Measurements from ENCODE around the gene TMEM54. TPM values are rescaled to one million over a fixed set of nuclear protein-coding genes. Genes with fewer than 3 reads are reported as not detected.
A peak's percentile ranks its signal among the peaks of the same experiment; 100 is the strongest.

The TMEM54 gene
- total and polyA plus RNA-seq, 2 of the 13 experiments (the other 11 are each of a cell fraction or from before 2014, with no cell fraction given) = 2.5 to 2.9 TPM

DNA sequence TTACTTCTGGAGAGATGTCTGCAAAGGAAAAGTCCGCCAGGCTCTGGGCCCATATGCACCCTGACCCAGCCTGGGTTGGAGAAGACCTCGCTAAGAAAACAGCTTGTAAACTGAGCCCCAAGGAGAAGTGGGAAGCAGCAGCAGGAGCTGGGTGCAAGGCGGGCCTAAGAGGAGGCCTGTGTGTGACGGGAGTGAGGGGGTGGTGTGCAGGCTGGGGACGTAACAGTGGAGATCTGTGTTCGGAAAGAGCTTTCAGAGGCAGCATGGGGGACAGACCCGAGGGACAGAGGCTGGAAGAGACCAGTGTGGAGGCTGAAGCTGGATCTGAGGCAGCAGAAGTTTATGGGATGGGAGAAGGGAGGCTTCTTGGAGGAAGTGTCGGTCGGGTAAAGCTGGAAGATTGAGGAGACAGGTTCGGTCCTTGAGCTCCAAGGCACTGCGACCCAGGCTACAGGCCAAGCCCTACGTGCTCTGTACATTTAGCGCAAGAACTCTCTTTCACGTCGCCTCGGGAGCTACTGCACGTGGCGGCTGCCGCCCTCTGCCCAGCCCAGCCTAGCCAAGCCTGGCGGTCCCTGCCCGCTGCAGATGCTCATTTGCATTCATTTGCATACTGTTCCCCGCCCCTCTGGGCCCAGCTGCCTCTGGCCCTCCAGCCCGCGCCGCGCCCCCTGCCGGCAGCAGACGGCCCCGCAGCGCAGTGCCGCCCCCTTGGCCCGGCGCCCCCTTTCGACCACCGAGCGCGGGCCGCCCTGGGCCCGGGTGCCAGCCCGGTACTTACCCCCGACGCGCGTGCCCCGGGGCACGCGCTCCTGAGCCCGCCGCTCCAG lies 8.6 kb downstream of the TMEM54 start (continued):
- TF ChIP-seq, protein P1, sequence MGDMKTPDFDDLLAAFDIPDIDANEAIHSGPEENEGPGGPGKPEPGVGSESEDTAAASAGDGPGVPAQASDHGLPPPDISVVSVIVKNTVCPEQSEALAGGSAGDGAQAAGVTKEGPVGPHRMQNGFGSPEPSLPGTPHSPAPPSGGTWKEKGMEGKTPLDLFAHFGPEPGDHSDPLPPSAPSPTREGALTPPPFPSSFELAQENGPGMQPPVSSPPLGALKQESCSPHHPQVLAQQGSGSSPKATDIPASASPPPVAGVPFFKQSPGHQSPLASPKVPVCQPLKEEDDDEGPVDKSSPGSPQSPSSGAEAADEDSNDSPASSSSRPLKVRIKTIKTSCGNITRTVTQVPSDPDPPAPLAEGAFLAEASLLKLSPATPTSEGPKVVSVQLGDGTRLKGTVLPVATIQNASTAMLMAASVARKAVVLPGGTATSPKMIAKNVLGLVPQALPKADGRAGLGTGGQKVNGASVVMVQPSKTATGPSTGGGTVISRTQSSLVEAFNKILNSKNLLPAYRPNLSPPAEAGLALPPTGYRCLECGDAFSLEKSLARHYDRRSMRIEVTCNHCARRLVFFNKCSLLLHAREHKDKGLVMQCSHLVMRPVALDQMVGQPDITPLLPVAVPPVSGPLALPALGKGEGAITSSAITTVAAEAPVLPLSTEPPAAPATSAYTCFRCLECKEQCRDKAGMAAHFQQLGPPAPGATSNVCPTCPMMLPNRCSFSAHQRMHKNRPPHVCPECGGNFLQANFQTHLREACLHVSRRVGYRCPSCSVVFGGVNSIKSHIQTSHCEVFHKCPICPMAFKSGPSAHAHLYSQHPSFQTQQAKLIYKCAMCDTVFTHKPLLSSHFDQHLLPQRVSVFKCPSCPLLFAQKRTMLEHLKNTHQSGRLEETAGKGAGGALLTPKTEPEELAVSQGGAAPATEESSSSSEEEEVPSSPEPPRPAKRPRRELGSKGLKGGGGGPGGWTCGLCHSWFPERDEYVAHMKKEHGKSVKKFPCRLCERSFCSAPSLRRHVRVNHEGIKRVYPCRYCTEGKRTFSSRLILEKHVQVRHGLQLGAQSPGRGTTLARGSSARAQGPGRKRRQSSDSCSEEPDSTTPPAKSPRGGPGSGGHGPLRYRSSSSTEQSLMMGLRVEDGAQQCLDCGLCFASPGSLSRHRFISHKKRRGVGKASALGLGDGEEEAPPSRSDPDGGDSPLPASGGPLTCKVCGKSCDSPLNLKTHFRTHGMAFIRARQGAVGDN (CRISPR knock-in tag; IDR thresholded peaks at IDR 0.05) = peak; percentile 28; the same call in 1 of the 2 replicates
- TF ChIP-seq ZNF841 (CRISPR knock-in tag; IDR thresholded peaks at IDR 0.05; ENCODE audit: borderline replicate concordance) (no peak), ZC3H4 (CRISPR knock-in tag; IDR thresholded peaks at IDR 0.05; ENCODE audit: borderline replicate concordance) (no peak), ZNF556 (CRISPR knock-in tag; IDR thresholded peaks at IDR 0.05; ENCODE audit: borderline replicate concordance) (no peak), BRD4 (CRISPR knock-in tag; IDR thresholded peaks at IDR 0.05) (no peak), ZSCAN22 (CRISPR knock-in tag; IDR thresholded peaks at IDR 0.05) (no peak), HNF4G (IDR thresholded peaks at IDR 0.05; ENCODE audit: borderline replicate concordance, low read depth, low read length) (no peak), HNF4G (CRISPR knock-in tag; IDR thresholded peaks at IDR 0.05; ENCODE audit: borderline replicate concordance, low read depth) (no peak), ZNF34 (CRISPR knock-in tag; IDR thresholded peaks at IDR 0.05; ENCODE audit: borderline replicate concordance) (no peak), ZSCAN21 (CRISPR knock-in tag; IDR thresholded peaks at IDR 0.05; ENCODE audit: borderline replicate concordance) (no peak), ZSCAN31 (CRISPR knock-in tag; IDR thresholded peaks at IDR 0.05; ENCODE audit: low read depth) (no peak), ZNF574 (CRISPR knock-in tag; IDR thresholded peaks at IDR 0.05) (peak; percentile 38; the same call in 1 of the 2 replicates), TFDP1 (CRISPR knock-in tag; IDR thresholded peaks at IDR 0.05; ENCODE audit: borderline replicate concordance) (no peak), CREB1 (IDR thresholded peaks at IDR 0.05) (no peak), CREB1 (CRISPR knock-in tag; IDR thresholded peaks at IDR 0.05) (no peak), ZNF367 (CRISPR knock-in tag; IDR thresholded peaks at IDR 0.05; ENCODE audit: borderline replicate concordance) (no peak), ZNF562 (CRISPR knock-in tag; IDR thresholded peaks at IDR 0.05; ENCODE audit: borderline replicate concordance) (no peak), NBN (conservative IDR thresholded peaks at IDR 0.05) (no peak)
- TF ChIP-seq, protein P2, sequence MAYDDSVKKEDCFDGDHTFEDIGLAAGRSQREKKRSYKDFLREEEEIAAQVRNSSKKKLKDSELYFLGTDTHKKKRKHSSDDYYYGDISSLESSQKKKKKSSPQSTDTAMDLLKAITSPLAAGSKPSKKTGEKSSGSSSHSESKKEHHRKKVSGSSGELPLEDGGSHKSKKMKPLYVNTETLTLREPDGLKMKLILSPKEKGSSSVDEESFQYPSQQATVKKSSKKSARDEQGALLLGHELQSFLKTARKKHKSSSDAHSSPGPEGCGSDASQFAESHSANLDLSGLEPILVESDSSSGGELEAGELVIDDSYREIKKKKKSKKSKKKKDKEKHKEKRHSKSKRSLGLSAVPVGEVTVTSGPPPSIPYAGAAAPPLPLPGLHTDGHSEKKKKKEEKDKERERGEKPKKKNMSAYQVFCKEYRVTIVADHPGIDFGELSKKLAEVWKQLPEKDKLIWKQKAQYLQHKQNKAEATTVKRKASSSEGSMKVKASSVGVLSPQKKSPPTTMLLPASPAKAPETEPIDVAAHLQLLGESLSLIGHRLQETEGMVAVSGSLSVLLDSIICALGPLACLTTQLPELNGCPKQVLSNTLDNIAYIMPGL (CRISPR knock-in tag; IDR thresholded peaks at IDR 0.05; ENCODE audit: borderline replicate concordance in 1 of 2, low read depth in 1 of 2) = peak in 1 of 2 experiments; percentile 37; a peak in 1 of 4 replicates
